HG02840 (cell line): ENCODE data around the gene ARFGAP3.

ENCODE experiments used
- ATAC-seq: cut with Tn5 transposase; IDR thresholded peaks from one replicate; pipeline ENCODE4 v1.9.1; 2021; ENCODE audit warnings: mild to moderate bottlenecking, moderate library complexity, moderate number of reproducible peaks; ENCODE audit not compliant: unreplicated experiment, low FRiP score

ARFGAP3 gene, protein sequence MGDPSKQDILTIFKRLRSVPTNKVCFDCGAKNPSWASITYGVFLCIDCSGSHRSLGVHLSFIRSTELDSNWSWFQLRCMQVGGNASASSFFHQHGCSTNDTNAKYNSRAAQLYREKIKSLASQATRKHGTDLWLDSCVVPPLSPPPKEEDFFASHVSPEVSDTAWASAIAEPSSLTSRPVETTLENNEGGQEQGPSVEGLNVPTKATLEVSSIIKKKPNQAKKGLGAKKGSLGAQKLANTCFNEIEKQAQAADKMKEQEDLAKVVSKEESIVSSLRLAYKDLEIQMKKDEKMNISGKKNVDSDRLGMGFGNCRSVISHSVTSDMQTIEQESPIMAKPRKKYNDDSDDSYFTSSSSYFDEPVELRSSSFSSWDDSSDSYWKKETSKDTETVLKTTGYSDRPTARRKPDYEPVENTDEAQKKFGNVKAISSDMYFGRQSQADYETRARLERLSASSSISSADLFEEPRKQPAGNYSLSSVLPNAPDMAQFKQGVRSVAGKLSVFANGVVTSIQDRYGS

GRCh38 chr22:42856865-42857704 is at the start of gene ARFGAP3:
ARFGAP3 (minus strand) TSS chr22:42857273; CDS start chr22:42857182, 91 bp downstream.
- ATAC-seq = peak; percentile 85

DNA sequence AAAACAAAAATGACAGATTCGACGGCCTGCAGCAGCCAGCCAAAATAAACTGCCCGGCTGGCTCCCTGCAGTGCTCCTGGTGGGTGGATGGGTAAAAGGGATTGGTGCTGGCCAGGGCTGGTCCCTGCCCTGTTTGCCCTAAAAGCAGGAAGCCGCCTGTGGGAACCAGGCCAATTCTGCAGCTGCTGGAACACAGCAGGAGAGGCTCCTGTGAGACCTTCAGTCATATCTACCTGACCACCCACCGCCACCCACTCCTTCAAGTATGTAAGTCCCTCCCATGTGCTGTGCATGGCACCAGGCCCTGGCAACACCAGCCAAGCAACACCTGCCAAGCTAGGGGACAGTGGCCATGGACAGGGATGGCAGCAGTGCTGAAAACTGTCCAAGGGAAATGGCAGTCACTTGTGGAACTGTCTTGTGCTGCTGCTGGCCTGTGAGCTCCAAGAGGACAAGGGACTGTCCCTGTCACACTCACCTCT is 48.7 kb upstream of the ARFGAP3 start:
- no peak for ATAC-seq

GRCh38 chr22:42905217-42905616 is 48.1 kb upstream of the ARFGAP3 start:
- ATAC-seq = no peak

- no peak for ATAC-seq
Measured at GRCh38 chr22:42904050-42904449, 47.0 kb upstream of the ARFGAP3 start.

DNA sequence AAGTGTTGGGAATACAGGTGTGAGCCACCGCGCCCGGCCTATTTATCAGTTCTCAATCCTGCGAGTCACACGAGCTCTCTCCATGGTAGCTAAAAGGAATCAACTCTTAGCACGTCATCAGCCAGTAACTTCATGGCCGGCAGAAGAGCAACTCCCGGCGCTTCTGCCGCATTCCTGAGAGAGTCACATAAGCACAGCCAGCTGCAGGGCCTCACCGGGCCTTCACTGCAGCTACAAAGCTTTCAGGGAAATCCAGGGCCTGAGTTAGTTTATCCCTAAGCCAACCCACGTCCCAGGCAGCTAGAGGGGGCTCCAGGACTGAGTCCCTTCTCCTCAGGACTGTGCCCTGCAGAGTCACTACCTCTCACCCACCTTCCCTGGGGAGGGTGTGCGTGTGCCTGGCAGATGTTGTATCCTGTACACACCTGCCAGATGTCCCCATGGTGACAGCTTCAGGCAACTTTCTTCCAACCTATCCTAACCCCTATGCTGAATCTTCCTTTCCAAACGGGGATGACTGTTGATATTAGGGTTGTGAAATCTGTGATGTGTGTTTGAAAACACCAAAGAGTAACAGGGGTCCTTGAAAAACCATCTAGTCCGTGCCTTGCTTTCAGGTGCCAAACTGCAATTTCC is 45.9 kb upstream of the ARFGAP3 start:
- ATAC-seq = no peak

DNA sequence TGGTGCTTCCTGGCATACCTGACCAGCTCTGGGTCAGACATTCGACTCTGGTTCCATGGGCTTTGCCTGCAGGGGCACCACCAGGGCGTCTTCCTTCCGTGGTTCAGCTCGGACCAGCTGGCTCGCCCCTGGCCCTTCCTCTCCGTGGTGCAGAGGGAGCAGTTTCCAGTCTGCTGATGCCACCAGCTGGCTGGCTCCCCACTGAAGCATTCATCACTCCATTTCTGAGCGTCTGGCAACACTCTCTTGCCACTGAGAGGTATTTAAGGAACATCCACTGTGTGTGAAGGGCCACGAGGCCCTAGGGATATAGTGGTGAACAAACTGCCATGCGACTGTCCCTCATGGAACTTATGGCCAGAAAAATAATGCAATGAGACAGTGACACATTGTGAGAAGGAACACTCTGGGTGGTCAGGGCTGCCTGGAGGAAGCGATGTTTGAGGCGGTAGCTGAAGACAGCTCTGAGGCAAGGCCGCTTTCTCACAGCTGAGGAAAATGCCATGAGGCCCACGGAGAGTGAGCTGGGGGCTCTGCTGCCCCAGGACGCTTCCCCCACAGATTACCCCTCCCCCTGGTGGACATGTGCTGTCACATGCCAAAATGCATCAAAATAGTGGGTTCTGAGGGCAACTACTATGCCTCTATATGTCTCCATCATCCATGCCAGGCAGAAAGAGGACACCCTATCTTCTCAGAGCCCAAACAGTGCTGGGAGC is 44.9 kb upstream of the ARFGAP3 start:
- no peak for ATAC-seq

- ATAC-seq = no peak
Measured at GRCh38 chr22:42897960-42898359, 40.9 kb upstream of the ARFGAP3 start.

DNA sequence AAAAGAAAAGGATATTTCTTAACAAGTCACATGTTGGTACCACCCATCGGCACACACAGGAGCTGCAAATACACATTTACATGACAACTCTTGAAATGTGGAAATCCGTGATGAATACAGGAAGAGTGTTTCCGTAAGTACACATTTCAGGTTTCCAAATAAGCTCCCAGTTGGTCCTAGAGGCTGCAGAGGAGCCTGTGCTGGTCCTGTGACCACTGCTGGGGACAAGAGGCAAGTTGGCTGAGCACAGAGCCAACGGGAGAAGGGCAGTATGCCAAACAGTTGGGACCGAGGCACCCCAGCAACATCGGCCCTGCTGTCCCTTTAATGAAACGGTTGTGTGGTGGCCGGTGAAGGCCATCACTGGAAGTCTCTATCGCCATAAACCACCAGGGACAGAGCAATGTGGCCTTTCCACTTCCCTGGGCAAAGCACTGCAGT is 38.5 kb upstream of the ARFGAP3 start:
- ATAC-seq = no peak

DNA sequence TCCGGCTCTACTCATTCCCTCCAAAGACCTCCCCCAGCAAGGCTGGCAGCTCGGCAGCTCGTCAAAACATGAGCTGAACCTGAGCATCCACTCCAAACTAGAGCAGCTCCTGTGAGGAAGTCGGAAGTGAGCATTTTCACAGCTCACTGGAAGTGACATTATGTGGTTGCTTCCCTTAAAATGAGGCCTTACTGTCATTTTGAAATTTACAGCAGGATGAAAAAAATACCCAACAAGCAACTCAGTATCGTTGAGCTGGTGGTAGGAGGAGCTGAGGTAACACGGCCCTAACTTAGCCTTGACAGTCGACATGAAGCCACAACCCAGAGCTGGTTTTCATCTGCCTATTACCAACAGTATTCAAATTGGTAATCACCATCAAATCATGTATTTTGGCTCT is 38.0 kb upstream of the ARFGAP3 start:
- no peak for ATAC-seq

GRCh38 chr22:42893371-42894150 is 36.5 kb upstream of the ARFGAP3 start:
- no peak for ATAC-seq

DNA sequence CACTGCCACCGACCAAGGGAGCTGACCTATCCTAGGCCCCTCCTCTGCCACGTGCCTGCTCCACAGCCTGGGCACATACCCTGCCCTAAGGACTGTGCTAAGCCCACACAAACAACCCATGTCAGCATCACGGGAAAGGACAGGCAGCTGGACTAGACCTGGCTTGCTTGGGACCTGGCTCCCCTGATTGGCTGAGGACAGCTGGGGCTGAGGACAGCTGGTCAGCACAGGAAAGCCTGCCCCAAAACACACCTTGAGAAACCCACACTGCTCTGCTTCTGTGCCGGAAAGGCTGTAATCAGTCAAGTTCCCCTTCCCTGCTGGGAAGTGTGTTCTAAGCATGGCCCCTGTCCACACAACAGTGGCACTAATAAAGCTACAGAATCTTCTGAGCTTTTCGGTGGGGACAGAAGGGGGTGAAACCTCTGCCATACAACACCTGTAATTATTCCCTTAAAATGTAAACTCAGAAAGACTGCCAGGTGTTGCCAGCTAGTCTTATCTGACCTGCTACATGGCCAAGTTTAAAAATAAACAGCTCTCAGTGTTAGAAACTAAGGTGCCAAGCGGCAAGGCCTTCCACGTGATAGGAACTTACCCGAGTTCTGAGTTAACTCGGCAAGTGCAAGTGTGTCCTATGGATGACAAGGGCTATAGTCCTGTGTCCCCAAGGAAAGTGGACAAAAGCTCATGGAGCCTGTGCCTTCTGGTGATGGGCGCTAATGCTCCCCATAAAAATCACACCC is 35.7 kb upstream of the ARFGAP3 start:
- ATAC-seq = no peak

DNA sequence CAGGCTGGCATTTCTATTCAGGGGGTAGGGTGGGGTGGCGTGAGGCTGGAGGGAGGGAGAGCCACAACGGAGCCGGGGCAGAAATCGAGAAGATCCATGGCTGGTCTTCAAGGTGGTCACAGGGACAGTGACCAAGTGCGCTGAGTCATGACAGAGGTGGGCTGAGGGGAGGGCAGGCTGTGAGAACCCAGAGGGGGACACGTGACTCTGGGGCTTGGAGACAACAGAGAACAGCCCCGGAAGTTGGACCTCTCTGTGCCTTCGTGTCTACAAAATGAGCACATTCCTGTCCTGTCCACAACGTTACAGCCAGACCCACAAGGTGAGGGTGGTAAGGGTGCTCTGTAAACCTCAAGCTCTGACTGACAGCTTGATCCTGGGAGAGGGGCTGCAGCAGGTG is 35.1 kb upstream of the ARFGAP3 start:
- no peak for ATAC-seq

DNA sequence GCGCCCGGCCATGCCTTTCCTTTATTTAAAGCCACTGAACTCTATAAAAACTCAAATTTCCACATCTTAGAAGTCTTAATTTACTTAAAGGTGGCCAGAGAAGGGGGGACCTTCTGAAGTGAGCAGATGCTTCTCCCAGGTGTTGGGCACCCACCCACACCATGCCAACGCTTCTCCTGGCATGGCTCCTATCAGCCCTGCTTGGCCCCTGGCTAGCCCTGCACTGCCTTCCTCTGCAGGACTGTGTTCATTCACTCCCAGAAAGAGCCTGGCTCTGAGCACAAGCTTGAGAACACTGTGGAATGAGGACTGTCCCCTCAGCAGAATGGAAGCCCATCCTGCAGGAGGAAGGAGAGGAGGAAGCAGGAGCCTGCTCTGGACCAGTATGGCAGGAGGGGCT is 34.6 kb upstream of the ARFGAP3 start:
- ATAC-seq = no peak

- ATAC-seq = no peak
Measured at GRCh38 chr22:42891008-42891407, 33.9 kb upstream of the ARFGAP3 start.

DNA sequence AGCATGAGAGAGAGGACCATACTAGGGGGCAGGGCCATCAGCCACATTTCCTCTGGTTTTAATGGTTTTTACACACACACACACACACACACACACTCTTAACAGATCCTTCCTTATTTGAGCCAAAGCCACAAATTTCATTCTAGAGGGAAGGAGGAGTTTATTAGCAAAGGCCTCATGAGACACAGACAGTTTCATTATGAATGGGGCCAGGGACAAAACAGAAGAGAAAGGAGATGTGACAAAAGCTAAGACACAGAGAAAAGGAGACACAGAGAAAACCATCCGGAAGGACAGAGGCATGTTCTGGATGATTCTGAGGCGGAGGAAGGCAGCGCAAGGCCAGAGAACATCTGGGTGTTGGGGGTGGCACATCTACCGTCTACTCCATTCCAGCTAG is 32.2 kb upstream of the ARFGAP3 start:
- ATAC-seq = no peak

DNA sequence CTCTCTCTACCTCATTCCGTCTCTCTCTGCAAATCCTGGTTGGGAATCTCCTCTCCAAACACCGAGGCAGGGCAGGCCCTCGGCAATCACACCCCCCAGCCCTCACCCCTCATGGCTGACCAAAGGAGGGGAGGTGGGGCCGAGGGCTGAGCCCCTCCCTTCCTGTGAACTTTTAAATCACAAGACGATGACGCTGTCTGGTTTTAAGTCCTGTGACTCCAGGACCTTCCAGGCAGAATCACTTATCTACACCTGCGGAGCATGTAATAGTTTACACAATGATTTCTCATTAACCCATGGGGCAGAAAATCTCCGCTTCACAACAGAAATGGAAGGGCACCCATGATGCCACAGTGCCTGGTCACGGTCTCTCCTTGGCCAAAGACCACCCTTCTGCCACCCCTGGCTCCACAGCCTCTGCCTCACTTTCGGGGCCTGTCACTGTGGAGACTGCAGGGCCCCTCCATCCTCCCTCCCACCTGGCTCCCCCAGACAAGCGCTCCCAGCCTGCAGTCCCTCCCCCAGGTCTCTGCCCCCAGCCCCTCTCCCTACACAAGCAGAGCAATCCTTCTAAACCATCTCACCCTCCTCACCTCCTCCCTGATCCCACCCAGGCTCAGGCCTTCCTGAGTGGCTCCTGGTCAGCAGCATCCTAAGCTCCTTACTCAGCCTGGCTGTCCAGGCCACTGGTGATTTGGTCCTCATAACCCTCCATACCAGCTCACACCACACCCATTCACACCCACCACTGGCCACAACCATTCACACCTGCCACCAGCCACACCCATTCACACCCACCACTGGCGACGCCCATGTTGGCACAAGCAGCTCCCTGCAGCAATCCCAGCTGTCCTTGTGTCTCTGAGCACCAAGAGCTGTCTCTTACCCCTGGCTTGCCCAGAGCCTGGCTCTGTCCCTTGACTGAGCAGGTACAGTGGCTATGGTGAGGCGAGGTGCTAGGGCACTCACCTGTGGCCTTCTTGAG is 30.7 kb upstream of the ARFGAP3 start:
- no peak for ATAC-seq

DNA sequence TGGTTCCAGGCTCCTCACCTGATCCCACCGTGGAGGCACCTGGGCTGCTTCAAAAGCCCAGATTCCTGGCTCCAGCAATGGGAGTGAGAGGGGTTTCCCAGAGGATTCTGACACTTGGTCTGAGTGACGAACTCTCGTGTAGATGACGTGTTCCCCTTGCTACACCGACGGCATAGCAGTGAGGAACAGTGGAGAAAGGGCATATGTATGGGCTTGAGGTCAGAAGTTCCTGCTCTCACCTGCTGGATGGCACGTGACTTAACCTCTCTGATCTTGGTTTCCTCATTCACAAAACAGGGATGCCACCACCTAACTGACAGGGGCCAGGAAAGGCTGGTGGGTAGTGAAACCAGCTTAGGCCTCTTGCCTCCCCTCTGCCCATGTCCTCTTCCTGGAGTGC is 30.0 kb upstream of the ARFGAP3 start:
- no peak for ATAC-seq
